Ovary (tissue), 3 donors: Measurements from ENCODE around the gene NFKBIA.

Experiments
- CTCF ChIP-seq, 3 donors: fragments of 450-650 bp in 2 of 3; fragments of 200-600 bp in 1 of 3; IDR thresholded peaks; one replicate each; pipeline versions ENCODE4 v1.5.1 to v1.8.0; 2016 to 2022; ENCODE audit warnings: antibody characterized with exemption in 3 of 3, mild to moderate bottlenecking in 1 of 3
- POLR2A ChIP-seq: fragments of 450-650 bp; IDR thresholded peaks from one replicate; pipeline ENCODE4 v1.6.1; 2017; ENCODE audit warnings: antibody characterized with exemption, mild to moderate bottlenecking, moderate library complexity
- donor health status: DM: no; HTN: no; CAD: no.

GRCh38 chr14:35395283-35395682 lies 9.3 kb downstream of the NFKBIA start:
- TF ChIP-seq POLR2A (no peak), CTCF (IDR thresholded peaks at IDR 0.05) (no peak)
